ENCODE measurements around the gene LRP1B.

GRCh38 chr2:140249821-140250220 lies 1881.0 kb downstream of the LRP1B start:
- TF ChIP-seq EZH2phosphoT487 (IDR thresholded peaks at IDR 0.05; ENCODE audit: insufficient read depth, low read depth): no peak
- no peak for TF ChIP-seq EZH2 (IDR thresholded peaks at IDR 0.05; ENCODE audit: insufficient read depth, poor library complexity, severe bottlenecking)
